Ovary (tissue), 9 donors: ENCODE measurements around the gene USP48. TPM values are rescaled to one million over a fixed set of nuclear protein-coding genes. Genes with fewer than 3 reads are reported as not detected.

ENCODE experiments used
- DNase-seq, 5 donors: peaks; one replicate each; pipeline ENCODE4 v3.0.0-alpha.2; 2019 to 2020
- H3K27ac ChIP-seq, 2 donors: fragments of 200-600 bp; one replicate each; pipeline versions ENCODE4 v1.5.1 to v1.8.0; 2019 to 2022
- H3K27me3 ChIP-seq: fragments of 200-600 bp; one replicate; pipeline ENCODE4 v1.8.0; 2022
- H3K36me3 ChIP-seq: fragments of 200-600 bp; sonication (generic); one replicate; pipeline ENCODE4 v1.5.1; 2019
- H3K4me1 ChIP-seq: one replicate; pipeline ENCODE4 v1.8.1; 2013; ENCODE audit warnings: mild to moderate bottlenecking, moderate library complexity; ENCODE audit not compliant: insufficient read depth
- H3K4me3 ChIP-seq: fragments of 200-600 bp; sonication (generic); one replicate; pipeline ENCODE4 v1.5.1; 2017
- H3K9me3 ChIP-seq, 2 donors: fragments of 200-600 bp in 1 of 2; sonication (generic) in 1 of 2; one replicate each; pipeline versions ENCODE4 v1.5.1 to v1.8.1; 2013 to 2019; ENCODE audit warnings: mild to moderate bottlenecking in 1 of 2, moderate library complexity in 1 of 2
- CTCF ChIP-seq, 3 donors: fragments of 450-650 bp in 2 of 3; fragments of 200-600 bp in 1 of 3; IDR thresholded peaks; one replicate each; pipeline versions ENCODE4 v1.5.1 to v1.8.0; 2016 to 2022; ENCODE audit warnings: antibody characterized with exemption in 3 of 3, mild to moderate bottlenecking in 1 of 3
- EP300 ChIP-seq: sonication (generic); formaldehyde crosslinking; IDR thresholded peaks from one replicate; pipeline ENCODE4 v1.6.1; 2017; ENCODE audit warnings: antibody characterized with exemption
- POLR2A ChIP-seq: fragments of 450-650 bp; IDR thresholded peaks from one replicate; pipeline ENCODE4 v1.6.1; 2017; ENCODE audit warnings: antibody characterized with exemption, mild to moderate bottlenecking, moderate library complexity
- WGBS, 3 donors: extraction: QIAGEN DNeasy Blood & Tissue Kit in 1 of 3; methylation state at CpG; one replicate each; pipeline versions ENCODE4 v1.1.5 to v1.1.7; 2013 to 2017; 5-methylcytosine and 5-hydroxymethylcytosine counted together
- intact Hi-C, 4 donors: fragments of 100-400 bp; cut with DNase I; formaldehyde crosslinking; loops; one replicate each; pipeline versions ENCODE4 v1.11.0 to v1.15.1; 2022 to 2023
- polyA plus RNA-seq, 2 donors: library from polyadenylated mRNA; stranded (reverse); fragments of 200-250 nt in 1 of 2; fragments of 350-450 nt in 1 of 2; fragmentation: Illumina TruSeq in 1 of 2; extraction: RNeasy Lipid Tissue Mini Kit (QIAGEN cat#74804) in 1 of 2; gene quantifications; one replicate each; pipeline ENCODE4 v1.2.3, GENCODE V29; 2013 to 2014
- total RNA-seq, 7 donors: library from RNA; depleted of rRNA in 2 of 7; stranded (reverse); fragments of >200 nt in 2 of 7; fragmentation: NEBNext Ultra II Directional in 3 of 7; extraction: Animal tissue kit (Norgen Biotek cat#: 25700) in 3 of 7; gene quantifications; one replicate each; pipeline versions ENCODE4 v1.1.0 to v1.2.4, GENCODE V29; 2016 to 2023
- donor health status: DM: no; HTN: no; CAD: no; lungs with moderate emphysema.
- donor health status: DM: no; HTN: no; CAD: no.
- donor health status: Bipolar disorder and iron deficiency.
- donor health status: DM: yes; HTN: yes; CAD: no.
- donor health status: DM: no; HTN: no; CAD: no.
- donor health status: DM: yes; HTN: yes; CAD: no.

USP48 gene
- total and polyA plus RNA-seq, 9 donors, result 25.2 to 87.1 (median 60.6) TPM

- H3K9me3 ChIP-seq, result no peaks in the 10 kb centered on the region
- 89 to 93% (median 92%) methylated on average over 4 of the region's 4 CpGs for WGBS, 3 donors
- TF ChIP-seq CTCF (IDR thresholded peaks at IDR 0.05), result no peak
- TF ChIP-seq POLR2A, result no peak
- no peak for DNase-seq
- no peak overlapping the region for H3K27ac ChIP-seq
- intact Hi-C loops, result no loop called here
- no peaks in the 10 kb centered on the region for H3K36me3 ChIP-seq
- H3K4me3 ChIP-seq, result no peak overlapping the region
- H3K27me3 ChIP-seq, result no peaks in the 10 kb centered on the region
- no peaks in the 10 kb centered on the region for H3K4me1 ChIP-seq
Observed at GRCh38 chr1:21629971-21630370, 153.0 kb downstream of the USP48 start.

GRCh38 chr1:21628798-21629393, 154.1 kb downstream of the USP48 start:
- DNase-seq, result no peak
- Histone ChIP-seq H3K36me3 (no peaks in the 10 kb centered on the region), H3K4me1 (no peaks in the 10 kb centered on the region), H3K27me3 (no peaks in the 10 kb centered on the region), H3K27ac (no peak overlapping the region), H3K9me3 (no peaks in the 10 kb centered on the region), H3K4me3 (no peak overlapping the region)
- WGBS, 3 donors, result 80 to 88% (median 83%) methylated on average over 7 of the region's 7 CpGs
- intact Hi-C loops, result no loop called here
- TF ChIP-seq POLR2A (no peak), EP300 (no peak), CTCF (IDR thresholded peaks at IDR 0.05) (no peak)

Other genes starting within 250 kb of the USP48 start
- 1 to 10 TPM in 6 of 7 donors, under 1 TPM in 1; 0.60 to 9.4 (median 2.8) TPM for gene RAP1GAP, start 113.8 kb downstream of the USP48 start, total RNA-seq
- gene RAP1GAP, start 113.8 kb downstream of the USP48 start, polyA plus RNA-seq, result 1 to 10 TPM; 1.1 to 4.6 TPM
- gene LDLRAD2, start 29.1 kb upstream of the USP48 start, total RNA-seq, result under 1 TPM in 6 of 7 donors, not detected in 1; 0.07 to 0.48 (median 0.20) TPM
- gene LDLRAD2, start 29.1 kb upstream of the USP48 start, polyA plus RNA-seq, result under 1 TPM in 1 of 2 donors, not detected in 1; 0.88 TPM
- 100 to 1,000 TPM in 4 of 7 donors, 10 to 100 TPM in 3; 27.3 to 294 (median 116) TPM for gene HSPG2, start 154.2 kb upstream of the USP48 start, total RNA-seq
- gene HSPG2, start 154.2 kb upstream of the USP48 start, polyA plus RNA-seq, result 10 to 100 TPM; 37.9 to 65.0 TPM
- gene CELA3B, start 193.9 kb upstream of the USP48 start, total RNA-seq, result 10 to 100 TPM in 2 of 7 donors, 1 to 10 TPM in 1, not detected in 4; 2.6 to 19.2 (median 15.4) TPM
- gene CELA3B, start 193.9 kb upstream of the USP48 start, polyA plus RNA-seq, result not detected
- gene CELA3A, start 218.5 kb upstream of the USP48 start, total RNA-seq, result 10 to 100 TPM in 2 of 7 donors, 1 to 10 TPM in 1, under 1 TPM in 1, not detected in 3; 0.42 to 25.4 (median 14.1) TPM
- gene CELA3A, start 218.5 kb upstream of the USP48 start, polyA plus RNA-seq, result under 1 TPM in 1 of 2 donors, not detected in 1; 0.12 TPM